Panc1 (cell line): ENCODE results near the gene C11orf65. TPM values are rescaled to one million over a fixed set of nuclear protein-coding genes. Genes with fewer than 3 reads are reported as not detected.

Experiments
- ATAC-seq: fragments of 200-7000 bp; cut with Tn5 transposase; 2 replicates; pipeline ENCODE4 v1.9.1; 2020; ENCODE audit warnings: mild to moderate bottlenecking, moderate library complexity
- BruUV-seq: library from RNA; stranded (reverse); fragments of 400-500 nt; replicated peaks from 2 replicates; lab custom pipeline; 2021; lab: Mats Ljungman, UMichigan
- CTCF ChIA-PET: fragments of 300-600 bp; sonication (Branson Sonifier 250); formaldehyde crosslinking; loops from one replicate; lab custom pipeline; 2022; ENCODE audit warnings: antibody characterized with exemption; lab: Charles Lee
- POLR2A ChIA-PET: fragments of 300-600 bp; sonication (Branson Sonifier 250); formaldehyde crosslinking; loops from one replicate; lab custom pipeline; 2022; ENCODE audit warnings: antibody characterized with exemption; lab: Charles Lee
- DNase-seq: peaks from one replicate; pipeline ENCODE4 v3.0.0-alpha.2; 2010; ENCODE audit warnings: low read depth, low spot score
- H3K27ac ChIP-seq: 2 replicates; pipeline ENCODE4 v1.5.1; 2011; ENCODE audit warnings: mild to moderate bottlenecking, low read length, inconsistent platforms
- H3K27me3 ChIP-seq: fragments of 200-500 bp; sonication (Bioruptor generic); 2 replicates; pipeline ENCODE4 v1.6.0; 2014; ENCODE audit warnings: low read length, inconsistent platforms; ENCODE audit not compliant: control insufficient read depth, insufficient read depth
- H3K36me3 ChIP-seq: fragments of 200-500 bp; sonication (Bioruptor generic); 2 replicates; pipeline ENCODE4 v1.5.1; 2014; ENCODE audit warnings: inconsistent platforms, mild to moderate bottlenecking, low read length, moderate library complexity; ENCODE audit not compliant: control insufficient read depth, insufficient read depth
- H3K4me1 ChIP-seq: 2 replicates; pipeline ENCODE4 v1.5.1; 2011; ENCODE audit warnings: inconsistent platforms, mild to moderate bottlenecking, low read length, moderate library complexity; ENCODE audit not compliant: control insufficient read depth, insufficient read depth
- H3K4me3 ChIP-seq, 2 experiments: 2 replicates each; pipeline ENCODE4 v1.5.1; 2011 to 2012; ENCODE audit warnings: low read depth in 2 of 2, low read length in 2 of 2, mild to moderate bottlenecking in 2 of 2, inconsistent platforms in 1 of 2, moderate library complexity in 1 of 2
- H3K9me3 ChIP-seq: fragments of 200-500 bp; sonication (Bioruptor generic); 2 replicates; pipeline ENCODE4 v1.5.1; 2014; ENCODE audit warnings: low read depth, mild to moderate bottlenecking, inconsistent platforms, low read length, moderate library complexity; ENCODE audit not compliant: control insufficient read depth, insufficient read depth
- POLR2AphosphoS5 ChIP-seq: IDR thresholded peaks from 2 replicates; pipeline ENCODE4 v1.6.1; 2012; ENCODE audit warnings: mild to moderate bottlenecking, low read depth, low read length, moderate library complexity
- TCF7L2 ChIP-seq: IDR thresholded peaks from 2 replicates; pipeline ENCODE4 v1.6.1; 2011; ENCODE audit warnings: mild to moderate bottlenecking, low read depth, low read length, inconsistent platforms
- in situ Hi-C: cut with HindIII; loops from 2 replicates; pipeline ENCODE4 v1.10.0; 2016; ENCODE audit warnings: low sequenced_read_pairs, low pct_unique_long_range_greater_than_20kb
- intact Hi-C: fragments of 100-400 bp; cut with micrococcal nuclease; formaldehyde crosslinking; loops from one replicate; pipeline ENCODE4 v1.10.0; 2022; ENCODE audit not compliant: unreplicated experiment
- total RNA-seq: library from RNA; stranded (reverse); gene quantifications from one replicate; pipeline ENCODE4 v1.2.1, GENCODE V29; 2021; ENCODE audit not compliant: unreplicated experiment
- TF ChIP-seq, protein P1 (sequence below), 2 experiments: IDR thresholded peaks; 2 replicates each; pipeline ENCODE4 v1.6.1; 2011 to 2012; ENCODE audit warnings: low read depth in 2 of 2, control low read depth in 1 of 2, low read length in 1 of 2, mild to moderate bottlenecking in 1 of 2, moderate library complexity in 1 of 2; ENCODE audit not compliant: insufficient read depth in 1 of 2
- TF ChIP-seq, protein P2 (sequence below): fragments of 450-650 bp; IDR thresholded peaks from 2 replicates; pipeline ENCODE4 v1.5.1; 2017; ENCODE audit warnings: mild to moderate bottlenecking

C11orf65 gene
- total RNA-seq, 1 experiment from 2014 or later: 0.18 TPM

DNA sequence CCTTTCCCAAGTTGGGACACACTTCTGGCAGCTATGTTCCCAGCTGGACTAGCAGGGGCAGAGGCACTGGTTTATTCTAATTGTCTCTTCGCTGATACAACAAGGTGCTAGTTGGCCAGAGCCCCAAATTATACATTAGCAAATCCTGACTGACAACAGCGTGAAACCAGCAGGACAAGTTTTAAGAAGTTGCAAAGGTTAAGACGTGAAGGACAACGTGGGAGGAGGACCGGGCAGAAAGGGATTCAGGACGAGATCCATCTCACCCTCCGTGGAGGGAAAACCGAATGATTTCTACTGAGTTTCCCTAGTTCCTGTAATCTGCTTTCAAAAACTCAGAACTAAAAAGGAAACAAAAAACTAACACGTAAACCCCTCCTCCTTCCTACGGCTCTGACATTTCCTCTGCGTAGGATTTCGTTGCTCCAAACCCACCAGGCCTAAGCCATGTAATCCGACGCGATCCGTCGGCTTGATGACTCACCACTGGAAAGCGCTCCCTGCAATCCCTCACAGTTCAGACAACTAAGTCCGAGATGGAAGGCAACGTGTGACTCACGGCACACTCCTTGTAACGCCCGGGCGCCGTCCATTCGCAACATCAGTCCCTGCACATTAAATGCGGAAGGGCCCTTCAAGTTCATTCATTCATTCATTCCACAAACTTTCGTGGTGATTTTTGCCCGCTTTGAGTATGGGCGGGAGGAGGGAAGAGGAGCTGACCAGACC is 30.2 kb upstream of the C11orf65 start:
- CTCF ChIA-PET: no interaction called here
- POLR2A ChIA-PET: no interaction called here
- Histone ChIP-seq H3K4me3 (peak overlapping the region; percentile 69 to 78), H3K4me1 (peaks cover 10% of the 10 kb centered on the region), H3K27ac (peak overlapping the region; percentile 90), H3K9me3 (no peaks in the 10 kb centered on the region), H3K36me3 (no peaks in the 10 kb centered on the region), H3K27me3 (no peaks in the 10 kb centered on the region)
- TF ChIP-seq TCF7L2: peak; percentile 58; the same call in 1 of the 2 replicates
- TF ChIP-seq POLR2AphosphoS5: peak; percentile 64; the same call in 1 of the 2 replicates
- TF ChIP-seq, protein P1, sequence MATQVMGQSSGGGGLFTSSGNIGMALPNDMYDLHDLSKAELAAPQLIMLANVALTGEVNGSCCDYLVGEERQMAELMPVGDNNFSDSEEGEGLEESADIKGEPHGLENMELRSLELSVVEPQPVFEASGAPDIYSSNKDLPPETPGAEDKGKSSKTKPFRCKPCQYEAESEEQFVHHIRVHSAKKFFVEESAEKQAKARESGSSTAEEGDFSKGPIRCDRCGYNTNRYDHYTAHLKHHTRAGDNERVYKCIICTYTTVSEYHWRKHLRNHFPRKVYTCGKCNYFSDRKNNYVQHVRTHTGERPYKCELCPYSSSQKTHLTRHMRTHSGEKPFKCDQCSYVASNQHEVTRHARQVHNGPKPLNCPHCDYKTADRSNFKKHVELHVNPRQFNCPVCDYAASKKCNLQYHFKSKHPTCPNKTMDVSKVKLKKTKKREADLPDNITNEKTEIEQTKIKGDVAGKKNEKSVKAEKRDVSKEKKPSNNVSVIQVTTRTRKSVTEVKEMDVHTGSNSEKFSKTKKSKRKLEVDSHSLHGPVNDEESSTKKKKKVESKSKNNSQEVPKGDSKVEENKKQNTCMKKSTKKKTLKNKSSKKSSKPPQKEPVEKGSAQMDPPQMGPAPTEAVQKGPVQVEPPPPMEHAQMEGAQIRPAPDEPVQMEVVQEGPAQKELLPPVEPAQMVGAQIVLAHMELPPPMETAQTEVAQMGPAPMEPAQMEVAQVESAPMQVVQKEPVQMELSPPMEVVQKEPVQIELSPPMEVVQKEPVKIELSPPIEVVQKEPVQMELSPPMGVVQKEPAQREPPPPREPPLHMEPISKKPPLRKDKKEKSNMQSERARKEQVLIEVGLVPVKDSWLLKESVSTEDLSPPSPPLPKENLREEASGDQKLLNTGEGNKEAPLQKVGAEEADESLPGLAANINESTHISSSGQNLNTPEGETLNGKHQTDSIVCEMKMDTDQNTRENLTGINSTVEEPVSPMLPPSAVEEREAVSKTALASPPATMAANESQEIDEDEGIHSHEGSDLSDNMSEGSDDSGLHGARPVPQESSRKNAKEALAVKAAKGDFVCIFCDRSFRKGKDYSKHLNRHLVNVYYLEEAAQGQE (IDR thresholded peaks at IDR 0.05; ENCODE audit: insufficient read depth in 1 of 2, low read depth in 2 of 2, low read length in 1 of 2): no peak
- in situ Hi-C loops (no loop called here), intact Hi-C loops (no loop called here)
- DNase-seq (peak; percentile 86), ATAC-seq (peak; percentile 94)
- BruUV-seq: TSS peak; percentile 70

DNA sequence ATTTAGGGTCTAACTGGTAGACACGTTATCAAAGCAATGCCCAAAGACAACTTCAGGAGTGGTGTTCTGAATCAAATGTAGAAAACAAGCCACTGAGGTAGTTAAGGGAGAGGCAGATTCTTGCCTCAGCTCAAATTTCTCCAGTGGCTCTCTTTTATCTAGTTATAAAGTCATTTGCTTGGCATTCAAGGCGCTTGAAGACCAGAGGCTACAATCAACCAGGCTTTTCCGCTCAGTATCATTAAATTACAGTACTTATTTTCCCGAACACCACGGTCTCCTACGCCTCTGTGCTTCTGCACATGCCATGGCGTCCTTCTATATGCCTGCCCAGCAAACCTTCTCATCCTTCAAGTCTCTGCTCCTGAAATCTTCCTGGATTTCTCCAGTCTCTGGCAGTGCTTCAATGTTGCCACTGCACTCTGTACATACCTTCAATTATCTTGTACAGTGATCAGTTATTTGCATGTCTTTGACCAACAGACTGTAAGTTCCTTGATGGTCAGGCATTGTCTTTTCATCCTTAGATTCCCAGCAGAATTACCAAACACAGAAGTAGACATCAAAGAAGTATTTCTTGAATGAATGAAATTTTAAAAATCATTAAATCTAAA is 29.4 kb upstream of the C11orf65 start:
- H3K36me3 ChIP-seq: no peaks in the 10 kb centered on the region
- H3K9me3 ChIP-seq: no peaks in the 10 kb centered on the region
- peak; percentile 15 for DNase-seq
- ATAC-seq: no peak
- intact Hi-C loops: no loop called here
- no peaks in the 10 kb centered on the region for H3K27me3 ChIP-seq
- TF ChIP-seq, protein P1 (IDR thresholded peaks at IDR 0.05; ENCODE audit: insufficient read depth in 1 of 2, low read depth in 2 of 2, low read length in 1 of 2): no peak
- TF ChIP-seq, protein P2, sequence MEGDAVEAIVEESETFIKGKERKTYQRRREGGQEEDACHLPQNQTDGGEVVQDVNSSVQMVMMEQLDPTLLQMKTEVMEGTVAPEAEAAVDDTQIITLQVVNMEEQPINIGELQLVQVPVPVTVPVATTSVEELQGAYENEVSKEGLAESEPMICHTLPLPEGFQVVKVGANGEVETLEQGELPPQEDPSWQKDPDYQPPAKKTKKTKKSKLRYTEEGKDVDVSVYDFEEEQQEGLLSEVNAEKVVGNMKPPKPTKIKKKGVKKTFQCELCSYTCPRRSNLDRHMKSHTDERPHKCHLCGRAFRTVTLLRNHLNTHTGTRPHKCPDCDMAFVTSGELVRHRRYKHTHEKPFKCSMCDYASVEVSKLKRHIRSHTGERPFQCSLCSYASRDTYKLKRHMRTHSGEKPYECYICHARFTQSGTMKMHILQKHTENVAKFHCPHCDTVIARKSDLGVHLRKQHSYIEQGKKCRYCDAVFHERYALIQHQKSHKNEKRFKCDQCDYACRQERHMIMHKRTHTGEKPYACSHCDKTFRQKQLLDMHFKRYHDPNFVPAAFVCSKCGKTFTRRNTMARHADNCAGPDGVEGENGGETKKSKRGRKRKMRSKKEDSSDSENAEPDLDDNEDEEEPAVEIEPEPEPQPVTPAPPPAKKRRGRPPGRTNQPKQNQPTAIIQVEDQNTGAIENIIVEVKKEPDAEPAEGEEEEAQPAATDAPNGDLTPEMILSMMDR: no peak
- H3K4me1 ChIP-seq: peaks cover 10% of the 10 kb centered on the region
- ChIA-PET POLR2A (no interaction called here), CTCF (no interaction called here)
- H3K27ac ChIP-seq: peak overlapping the region; percentile 90
- in situ Hi-C loops: no loop called here
- BruUV-seq: no TSS peak
- H3K4me3 ChIP-seq: peak overlapping the region; percentile 69 to 78
